Measurements from ENCODE around the gene EXOC3L2. TPM values are rescaled to one million over a fixed set of nuclear protein-coding genes. Genes with fewer than 3 reads are reported as not detected.

Gene EXOC3L2
- total and polyA plus RNA-seq, 2 of the 8 experiments (the other 6 are each of a cell fraction or from before 2014, with no cell fraction given): 1.4 to 1.6 TPM

GRCh38 chr19:45175515-45176345, 69.5 kb downstream of the EXOC3L2 start (continued):
- TF ChIP-seq SAP30 (IDR thresholded peaks at IDR 0.05; ENCODE audit: insufficient read depth, insufficient replicate concordance, low read length) (no peak), USF2 (IDR thresholded peaks at IDR 0.05; ENCODE audit: low read length) (no peak), KDM4A (IDR thresholded peaks at IDR 0.05; ENCODE audit: low read depth, low read length, severe bottlenecking) (no peak), BACH1 (IDR thresholded peaks at IDR 0.05; ENCODE audit: low read length) (no peak), CHD1 (IDR thresholded peaks at IDR 0.05; ENCODE audit: low read depth, low read length) (no peak), EGR1 (IDR thresholded peaks at IDR 0.05; ENCODE audit: borderline replicate concordance, low read depth, low read length) (no peak)

Measured in H1 (cell line).